Measurements from ENCODE around the gene CSNK1G3. TPM values are rescaled to one million over a fixed set of nuclear protein-coding genes. Genes with fewer than 3 reads are reported as not detected.

Gene CSNK1G3
- polyA plus RNA-seq, 1 donor (not counting 4 experiments of a cell fraction or from before 2014, with no cell fraction given), result 34.0 TPM

DNA sequence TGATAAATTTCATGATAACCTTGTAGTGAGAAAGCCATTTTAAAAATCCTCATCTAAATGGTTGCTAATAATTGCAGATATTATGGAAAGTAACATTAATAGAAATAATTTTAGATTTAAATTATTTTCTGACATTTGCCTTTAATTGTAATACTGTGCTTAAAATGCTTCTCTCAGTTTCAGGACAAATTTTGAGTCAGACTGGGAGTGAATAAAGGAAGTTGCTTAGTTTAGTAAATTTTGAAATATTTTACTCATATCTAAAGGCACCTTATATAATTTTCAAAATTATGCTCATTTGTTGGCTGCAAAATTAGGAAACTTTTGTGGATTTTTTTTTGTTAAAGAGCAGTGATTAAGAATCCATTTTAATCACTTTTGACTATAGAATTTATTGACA, 93.8 kb downstream of the CSNK1G3 start:
- Histone ChIP-seq H3K4me3 (ENCODE audit: control insufficient read depth in 2 of 3, extremely low read depth in 1 of 3, insufficient read depth in 2 of 3, low read depth in 1 of 3, low read length in 3 of 3) (no peak overlapping the region), H3K27ac (ENCODE audit: control insufficient read depth, insufficient read depth, low read length) (no peak overlapping the region), H3K9ac (ENCODE audit: control insufficient read depth, extremely low read depth, insufficient read depth, low read length) (no peak overlapping the region), H3K9me3 (ENCODE audit: control insufficient read depth, low read depth, low read length) (no peaks in the 10 kb centered on the region), H3K36me3 (ENCODE audit: control insufficient read depth in 2 of 2, extremely low read depth in 1 of 2, insufficient read depth in 2 of 2, low read length in 2 of 2) (peaks cover 0 to 4% of the 10 kb centered on the region in 2 experiments), H3K4me2 (ENCODE audit: control insufficient read depth, extremely low read depth, insufficient read depth, low read depth, low read length) (no peak overlapping the region), H3K9me1 (ENCODE audit: control insufficient read depth, extremely low read depth, insufficient read depth, low read length) (no peaks in the 10 kb centered on the region), H4K20me1 (ENCODE audit: control insufficient read depth, extremely low read depth, insufficient read depth, low read length) (peaks cover 2% of the 10 kb centered on the region), H3K4me1 (ENCODE audit: control insufficient read depth, extremely low read depth, insufficient read depth, low read length) (no peaks in the 10 kb centered on the region), H3K27me3 (ENCODE audit: control insufficient read depth, extremely low read depth, insufficient read depth, low read length) (no peaks in the 10 kb centered on the region), H2AFZ (ENCODE audit: control insufficient read depth, low read length) (no peak overlapping the region), H3K79me2 (ENCODE audit: control insufficient read depth, insufficient read depth, low read length) (no peaks in the 10 kb centered on the region)
- DNase-seq (ENCODE audit: low read depth, low spot score) (no peak), FAIRE-seq (no peak)
- dilution Hi-C loops (cut with MboI; ENCODE audit: extremely low pct_ligation_motif_present, low sequenced_read_pairs), result no loop called here
- TF ChIP-seq, protein P1, sequence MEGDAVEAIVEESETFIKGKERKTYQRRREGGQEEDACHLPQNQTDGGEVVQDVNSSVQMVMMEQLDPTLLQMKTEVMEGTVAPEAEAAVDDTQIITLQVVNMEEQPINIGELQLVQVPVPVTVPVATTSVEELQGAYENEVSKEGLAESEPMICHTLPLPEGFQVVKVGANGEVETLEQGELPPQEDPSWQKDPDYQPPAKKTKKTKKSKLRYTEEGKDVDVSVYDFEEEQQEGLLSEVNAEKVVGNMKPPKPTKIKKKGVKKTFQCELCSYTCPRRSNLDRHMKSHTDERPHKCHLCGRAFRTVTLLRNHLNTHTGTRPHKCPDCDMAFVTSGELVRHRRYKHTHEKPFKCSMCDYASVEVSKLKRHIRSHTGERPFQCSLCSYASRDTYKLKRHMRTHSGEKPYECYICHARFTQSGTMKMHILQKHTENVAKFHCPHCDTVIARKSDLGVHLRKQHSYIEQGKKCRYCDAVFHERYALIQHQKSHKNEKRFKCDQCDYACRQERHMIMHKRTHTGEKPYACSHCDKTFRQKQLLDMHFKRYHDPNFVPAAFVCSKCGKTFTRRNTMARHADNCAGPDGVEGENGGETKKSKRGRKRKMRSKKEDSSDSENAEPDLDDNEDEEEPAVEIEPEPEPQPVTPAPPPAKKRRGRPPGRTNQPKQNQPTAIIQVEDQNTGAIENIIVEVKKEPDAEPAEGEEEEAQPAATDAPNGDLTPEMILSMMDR (optimal IDR thresholded peaks at IDR 0.05 in 1 of 3, IDR thresholded peaks at IDR 0.05 in 1 of 3, conservative IDR thresholded peaks at IDR 0.05 in 1 of 3; ENCODE audit: extremely low read depth in 1 of 3, insufficient read depth in 2 of 3, low read length in 3 of 3), result no peak
- no peak for TF ChIP-seq EZH2 (IDR thresholded peaks at IDR 0.05; ENCODE audit: low read length)

DNA sequence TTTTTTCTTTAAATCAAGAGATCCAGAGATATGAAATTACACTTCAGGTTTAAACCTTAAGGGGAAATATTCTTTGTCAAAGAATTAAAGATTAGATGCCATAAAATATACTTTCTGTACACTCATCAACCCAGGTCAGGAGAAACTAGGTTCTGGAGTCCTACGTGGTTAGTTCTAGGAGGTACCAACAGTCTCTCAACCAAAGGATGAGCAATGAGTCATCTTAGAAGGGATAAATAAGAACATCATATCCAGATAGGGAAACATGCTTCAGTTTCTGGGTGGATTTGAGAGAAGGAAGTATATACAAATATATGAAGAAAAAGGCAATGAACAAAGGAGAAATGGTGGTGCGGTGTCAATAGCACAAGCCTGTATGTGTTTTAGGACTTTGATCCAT, 98.2 kb downstream of the CSNK1G3 start:
- Histone ChIP-seq H4K20me1 (ENCODE audit: control insufficient read depth, extremely low read depth, insufficient read depth, low read length) (no peaks in the 10 kb centered on the region), H3K9me3 (ENCODE audit: control insufficient read depth, low read depth, low read length) (no peaks in the 10 kb centered on the region), H3K4me3 (ENCODE audit: control insufficient read depth in 2 of 3, extremely low read depth in 1 of 3, insufficient read depth in 2 of 3, low read depth in 1 of 3, low read length in 3 of 3) (no peak overlapping the region), H3K79me2 (ENCODE audit: control insufficient read depth, insufficient read depth, low read length) (no peaks in the 10 kb centered on the region), H3K27me3 (ENCODE audit: control insufficient read depth, extremely low read depth, insufficient read depth, low read length) (no peaks in the 10 kb centered on the region), H3K9ac (ENCODE audit: control insufficient read depth, extremely low read depth, insufficient read depth, low read length) (no peak overlapping the region), H3K27ac (ENCODE audit: control insufficient read depth, insufficient read depth, low read length) (no peak overlapping the region), H3K36me3 (ENCODE audit: control insufficient read depth in 2 of 2, extremely low read depth in 1 of 2, insufficient read depth in 2 of 2, low read length in 2 of 2) (peaks cover 4 to 7% of the 10 kb centered on the region in 2 experiments), H3K4me2 (ENCODE audit: control insufficient read depth, extremely low read depth, insufficient read depth, low read depth, low read length) (no peak overlapping the region), H3K9me1 (ENCODE audit: control insufficient read depth, extremely low read depth, insufficient read depth, low read length) (no peaks in the 10 kb centered on the region), H3K4me1 (ENCODE audit: control insufficient read depth, extremely low read depth, insufficient read depth, low read length) (no peaks in the 10 kb centered on the region), H2AFZ (ENCODE audit: control insufficient read depth, low read length) (no peak overlapping the region)
- TF ChIP-seq, protein P1 (optimal IDR thresholded peaks at IDR 0.05 in 1 of 3, IDR thresholded peaks at IDR 0.05 in 1 of 3, conservative IDR thresholded peaks at IDR 0.05 in 1 of 3; ENCODE audit: extremely low read depth in 1 of 3, insufficient read depth in 2 of 3, low read length in 3 of 3), result no peak
- no peak for TF ChIP-seq EZH2 (IDR thresholded peaks at IDR 0.05; ENCODE audit: low read length)
- no peak for FAIRE-seq
- DNase-seq (ENCODE audit: low read depth, low spot score), result no peak
- dilution Hi-C loops (cut with MboI; ENCODE audit: extremely low pct_ligation_motif_present, low sequenced_read_pairs), result no loop called here

All from keratinocyte (primary cell).